Left ventricle myocardium inferior (tissue), 1 donor: ENCODE results near the gene CC2D1B. TPM values are rescaled to one million over a fixed set of nuclear protein-coding genes. Genes with fewer than 3 reads are reported as not detected.
A peak's percentile ranks its signal among the peaks of the same experiment; 100 is the strongest.

Experiments used
- DNase-seq: peaks from one replicate; pipeline ENCODE4 v3.0.0-alpha.2; 2020
- H3K27ac ChIP-seq: fragments of 200-600 bp; replicated peaks from 2 replicates; pipeline ENCODE4 v1.8.0; 2021
- H3K27me3 ChIP-seq: fragments of 200-600 bp; 2 replicates; pipeline ENCODE4 v1.8.0; 2021; ENCODE audit warnings: low read depth
- H3K36me3 ChIP-seq: fragments of 200-600 bp; 2 replicates; pipeline ENCODE4 v1.8.0; 2021
- H3K4me1 ChIP-seq: fragments of 200-600 bp; 2 replicates; pipeline ENCODE4 v1.8.0; 2021
- H3K4me3 ChIP-seq: fragments of 200-600 bp; 2 replicates; pipeline ENCODE4 v1.8.0; 2021; ENCODE audit warnings: mild to moderate bottlenecking, moderate library complexity
- H3K9me3 ChIP-seq: fragments of 200-600 bp; replicated peaks from 2 replicates; pipeline ENCODE4 v1.8.0; 2021
- CTCF ChIP-seq: fragments of 200-600 bp; IDR thresholded peaks from 2 replicates; pipeline ENCODE4 v1.8.0; 2021; ENCODE audit warnings: antibody characterized with exemption, mild to moderate bottlenecking, borderline replicate concordance
- intact Hi-C: fragments of 100-400 bp; cut with micrococcal nuclease; formaldehyde crosslinking; loops from one replicate; pipeline ENCODE4 v1.11.0; 2022
- total RNA-seq: library from RNA; stranded (reverse); fragmentation: NEBNext Ultra II Directional; extraction: Animal tissue kit (Norgen Biotek cat#: 25700); gene quantifications from one replicate; pipeline ENCODE4 v1.2.1, GENCODE V29; 2021
- donor health status: DM: no; HTN: yes; CAD: no; lungs with severe emphysema.

The CC2D1B gene
- total RNA-seq, 1 donor from 2014 or later: 15.3 TPM

GRCh38 chr1:52325786-52326185 is 40.2 kb downstream of the CC2D1B start:
- Histone ChIP-seq H3K4me1 (no peaks in the 10 kb centered on the region), H3K4me3 (no peak overlapping the region), H3K27ac (no peak overlapping the region), H3K9me3 (no peaks in the 10 kb centered on the region), H3K27me3 (no peaks in the 10 kb centered on the region), H3K36me3 (no peaks in the 10 kb centered on the region)
- intact Hi-C loops: no loop called here
- no peak for DNase-seq
- TF ChIP-seq CTCF: no peak

GRCh38 chr1:52323731-52324130 is 42.3 kb downstream of the CC2D1B start:
- no peak for DNase-seq
- no peak overlapping the region for H3K4me3 ChIP-seq
- TF ChIP-seq CTCF: no peak
- H3K9me3 ChIP-seq: no peaks in the 10 kb centered on the region
- intact Hi-C loops: no loop called here
- no peaks in the 10 kb centered on the region for H3K36me3 ChIP-seq
- H3K4me1 ChIP-seq: no peaks in the 10 kb centered on the region
- H3K27ac ChIP-seq: no peak overlapping the region
- H3K27me3 ChIP-seq: no peaks in the 10 kb centered on the region

GRCh38 chr1:52321061-52321460 is 44.9 kb downstream of the CC2D1B start:
- H3K27ac ChIP-seq: no peak overlapping the region
- H3K36me3 ChIP-seq: no peaks in the 10 kb centered on the region
- no peaks in the 10 kb centered on the region for H3K4me1 ChIP-seq
- intact Hi-C loops: no loop called here
- no peak for DNase-seq
- TF ChIP-seq CTCF: no peak
- H3K27me3 ChIP-seq: no peaks in the 10 kb centered on the region
- no peak overlapping the region for H3K4me3 ChIP-seq
- no peaks in the 10 kb centered on the region for H3K9me3 ChIP-seq

GRCh38 chr1:52306227-52307006 is 59.6 kb downstream of the CC2D1B start:
- TF ChIP-seq CTCF: no peak
- H3K4me1 ChIP-seq: peaks cover 21% of the 10 kb centered on the region
- intact Hi-C loops: no loop called here
- H3K27me3 ChIP-seq: no peaks in the 10 kb centered on the region
- H3K4me3 ChIP-seq: no peak overlapping the region
- H3K9me3 ChIP-seq: no peaks in the 10 kb centered on the region
- peak overlapping the region; percentile 57 for H3K27ac ChIP-seq
- no peak for DNase-seq
- peaks cover 16% of the 10 kb centered on the region for H3K36me3 ChIP-seq

- Histone ChIP-seq H3K36me3 (peaks cover 13% of the 10 kb centered on the region), H3K4me3 (peak overlapping the region; percentile 9), H3K9me3 (no peaks in the 10 kb centered on the region), H3K27ac (peak overlapping the region; percentile 57), H3K27me3 (no peaks in the 10 kb centered on the region), H3K4me1 (peaks cover 21% of the 10 kb centered on the region)
- DNase-seq: peak; percentile 28
- intact Hi-C loops: no loop called here
- no peak for TF ChIP-seq CTCF
Observed at GRCh38 chr1:52305417-52306226, 60.4 kb downstream of the CC2D1B start.

Other genes starting within 250 kb of the CC2D1B start
- gene ZFYVE9, start 224.1 kb downstream of the CC2D1B start, total RNA-seq: 17.9 TPM
- 0.11 TPM for gene ORC1, start 38.2 kb upstream of the CC2D1B start, total RNA-seq
- 20.5 TPM for gene PRPF38A, start 38.4 kb upstream of the CC2D1B start, total RNA-seq
- gene TUT4, start 186.9 kb upstream of the CC2D1B start, total RNA-seq: 30.9 TPM
- gene GPX7, start 236.2 kb upstream of the CC2D1B start, total RNA-seq: 5.2 TPM